Measurements from ENCODE around the gene SCYGR8. TPM values are rescaled to one million over a fixed set of nuclear protein-coding genes. Genes with fewer than 3 reads are reported as not detected.

Gene SCYGR8
- total RNA-seq, 1 donor from 2014 or later = not detected

GRCh38 chr2:227793148-227793712 is 47.5 kb downstream of the SCYGR8 start:
- intact Hi-C loops (cut with micrococcal nuclease) = no loop called here
- ATAC-seq (no peak), DNase-seq (no peak)

Other genes with a start within 250 kb of the SCYGR8 start
- gene SCYGR2, start 147.0 kb upstream of the SCYGR8 start, total RNA-seq = not detected
- not detected for gene SCYGR3, start 131.1 kb upstream of the SCYGR8 start, total RNA-seq
- not detected for gene SCYGR4, start 128.4 kb upstream of the SCYGR8 start, total RNA-seq
- gene SCYGR5, start 79.1 kb upstream of the SCYGR8 start, total RNA-seq = not detected
- gene SLC19A3, start 27.9 kb upstream of the SCYGR8 start, total RNA-seq = 1.2 TPM
- gene SCYGR6, start 21.1 kb upstream of the SCYGR8 start, total RNA-seq = not detected
- not detected for gene SCYGR7, start 17.6 kb upstream of the SCYGR8 start, total RNA-seq
- not detected for gene CCL20, start 67.9 kb downstream of the SCYGR8 start, total RNA-seq
- gene DAW1, start 125.7 kb downstream of the SCYGR8 start, total RNA-seq = not detected